NT2/D1 (cell line): ENCODE results near the gene DIS3L2.

Source experiments
- SUZ12 ChIP-seq: IDR thresholded peaks from 2 replicates; pipeline ENCODE4 v1.6.1; 2011; ENCODE audit not compliant: insufficient read length, insufficient read depth; ENCODE audit errors: extremely low read depth
- ZNF274 ChIP-seq: IDR thresholded peaks from 2 replicates; pipeline ENCODE4 v1.6.1; 2011; ENCODE audit warnings: mild to moderate bottlenecking, low read depth, low read length

DNA sequence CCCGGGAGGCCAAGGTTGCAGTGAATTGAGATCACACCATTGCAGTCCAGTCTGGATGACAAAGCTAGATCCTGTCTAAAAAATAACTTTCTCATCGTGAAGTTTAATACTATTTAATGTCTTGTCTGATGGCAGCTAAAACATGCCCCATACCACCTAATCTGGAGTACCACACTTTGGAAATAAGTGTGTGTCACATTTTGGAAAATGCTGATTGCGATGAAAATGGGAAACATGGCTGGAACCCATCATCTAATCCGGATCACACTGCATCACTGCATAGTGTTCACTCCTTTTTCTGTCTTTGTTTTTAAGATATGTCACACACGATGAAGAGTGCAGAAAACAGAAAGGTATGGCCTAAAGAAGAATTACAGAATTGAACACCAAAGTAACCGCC, 385.9 kb downstream of the DIS3L2 start:
- TF ChIP-seq ZNF274 (no peak), SUZ12 (no peak)
